Kidney (tissue), 14 donors: ENCODE results near the gene PPP1R37. TPM values are rescaled to one million over a fixed set of nuclear protein-coding genes. Genes with fewer than 3 reads are reported as not detected.
"Not testable (repeated sequence)": the region's sequence is repeated elsewhere in the genome, so short reads cannot be mapped to it uniquely, and the experiment has no call there.

ENCODE experiments used
- DNase-seq, 5 donors: peaks; one replicate each; pipeline ENCODE4 v3.0.0-alpha.2; 2013 to 2020
- FAIRE-seq: peaks from 2 replicates; lab custom pipeline; 2012; peaks lifted over from hg19 to GRCh38; lab: Jason Lieb, UNC
- H3K27ac ChIP-seq, 2 donors: one replicate each; pipeline ENCODE4 v1.7.0; 2013; ENCODE audit warnings: low read depth in 2 of 2, low read length in 2 of 2, inconsistent platforms in 1 of 2
- H3K27me3 ChIP-seq: one replicate; pipeline ENCODE4 v1.7.1; 2013; ENCODE audit warnings: low read length, inconsistent platforms; ENCODE audit not compliant: control insufficient read depth, insufficient read depth
- H3K36me3 ChIP-seq, 3 donors: one replicate each; pipeline versions ENCODE4 v1.7.0 to v1.7.1; 2013; ENCODE audit warnings: low read length in 3 of 3, control low read depth in 1 of 3, inconsistent platforms in 1 of 3; ENCODE audit not compliant: insufficient read depth in 3 of 3, control insufficient read depth in 2 of 3
- H3K4me1 ChIP-seq, 3 donors: one replicate each; pipeline versions ENCODE4 v1.7.0 to v1.7.1; 2013; ENCODE audit warnings: low read length in 3 of 3, inconsistent platforms in 1 of 3, low read depth in 1 of 3; ENCODE audit not compliant: control insufficient read depth in 2 of 3, insufficient read depth in 2 of 3
- H3K4me3 ChIP-seq, 3 donors: one replicate each; pipeline versions ENCODE4 v1.7.0 to v1.8.1; 2013; ENCODE audit warnings: low read length in 3 of 3, control low read depth in 1 of 3, inconsistent platforms in 1 of 3
- H3K9ac ChIP-seq, 3 donors: one replicate each; pipeline versions ENCODE4 v1.7.0 to v1.7.1; 2013; ENCODE audit warnings: low read length in 3 of 3, control low read depth in 1 of 3, inconsistent platforms in 1 of 3
- H3K9me3 ChIP-seq, 3 donors: one replicate each; pipeline versions ENCODE4 v1.7.0 to v1.7.1; 2013; ENCODE audit warnings: low read length in 3 of 3, control low read depth in 1 of 3, inconsistent platforms in 1 of 3; ENCODE audit not compliant: control insufficient read depth in 2 of 3, insufficient read depth in 1 of 3
- CTCF ChIP-seq: IDR thresholded peaks from 3 replicates; pipeline ENCODE4 v1.5.1; 2012; ENCODE audit warnings: mild to moderate bottlenecking, moderate library complexity, borderline replicate concordance; ENCODE audit not compliant: insufficient read depth; ENCODE audit errors: extremely low read depth
- intact Hi-C: fragments of 100-400 bp; cut with DNase I; formaldehyde crosslinking; loops from one replicate; pipeline ENCODE4 v1.11.1; 2022
- polyA plus RNA-seq: library from polyadenylated mRNA; stranded (reverse); fragments of 350-450 nt; fragmentation: Illumina TruSeq; extraction: RNeasy Lipid Tissue Mini Kit (QIAGEN cat#74804); gene quantifications from one replicate; pipeline ENCODE4 v1.2.3, GENCODE V29; 2014; ENCODE audit warnings: low read depth, low replicate concordance; ENCODE audit not compliant: insufficient read depth
- total RNA-seq: library from RNA; stranded (reverse); fragmentation: NEBNext Ultra II Directional; extraction: Animal tissue kit (Norgen Biotek cat#: 25700); gene quantifications from one replicate; pipeline ENCODE4 v1.2.1, GENCODE V29; 2021
- donor health status: control.
- donor health status: control.
- donor health status: control.
- donor health status: control.
- donor health status: control.
- donor health status: DM: yes; HTN: yes; CAD: no.
- donor health status: Normal renal cell carcinoma (clear cell type).

The PPP1R37 gene
- total and polyA plus RNA-seq, 2 donors from 2014 or later = 21.6 to 33.0 TPM

GRCh38 chr19:45103508-45104319 lies 10.7 kb downstream of the PPP1R37 start:
- DNase-seq (peak in 4 of 5 donors; percentile 84 to 90 (median 89)), FAIRE-seq (no peak)
- H3K4me1 ChIP-seq = peaks cover 3 to 60% (median 59%) of the 10 kb centered on the region in 3 donors

GRCh38 chr19:45104658-45105349 lies 11.8 kb downstream of the PPP1R37 start:
- no peak for TF ChIP-seq CTCF
- Histone ChIP-seq H3K9me3 (no peaks in the 10 kb centered on the region), H3K27ac (peak overlapping the region; percentile 41 to 43), H3K36me3 (no peaks in the 10 kb centered on the region), H3K4me3 (no peak overlapping the region), H3K27me3 (no peaks in the 10 kb centered on the region), H3K4me1 (peaks cover 3 to 49% (median 49%) of the 10 kb centered on the region in 3 donors), H3K9ac (peak overlapping the region in 1 of 3 donors; percentile 15)
- no peak for DNase-seq
- no peak for FAIRE-seq
- intact Hi-C loops = no loop called here

More at GRCh38 chr19:45103508-45104319, 10.7 kb downstream of the PPP1R37 start:
- peak overlapping the region; percentile 43 to 59 for H3K27ac ChIP-seq
- intact Hi-C loops = no loop called here
- H3K9ac ChIP-seq = no peak overlapping the region
- no peak for TF ChIP-seq CTCF
- no peaks in the 10 kb centered on the region for H3K9me3 ChIP-seq
- no peaks in the 10 kb centered on the region for H3K27me3 ChIP-seq
- peak overlapping the region in 2 of 3 donors; percentile 18 to 47 for H3K4me3 ChIP-seq
- no peaks in the 10 kb centered on the region for H3K36me3 ChIP-seq

- H3K9me3 ChIP-seq, H3K9ac ChIP-seq, intact Hi-C loops, H3K27me3 ChIP-seq, FAIRE-seq, H3K36me3 ChIP-seq, DNase-seq, H3K4me3 ChIP-seq, H3K27ac ChIP-seq: not testable (repeated sequence)
- H3K4me1 ChIP-seq = peaks cover 0 to 34% (median 33%) of the 10 kb centered on the region in 3 donors
Measured at GRCh38 chr19:45106363-45106762, 13.4 kb downstream of the PPP1R37 start.

GRCh38 chr19:45107621-45108150 lies 14.7 kb downstream of the PPP1R37 start:
- no peak overlapping the region for H3K27ac ChIP-seq
- H3K36me3 ChIP-seq = no peaks in the 10 kb centered on the region
- DNase-seq = no peak
- intact Hi-C loops = no loop called here
- no peak overlapping the region for H3K9ac ChIP-seq
- FAIRE-seq = no peak
- H3K27me3 ChIP-seq = no peaks in the 10 kb centered on the region
- no peak overlapping the region for H3K4me3 ChIP-seq
- H3K4me1 ChIP-seq = peaks cover 0 to 24% (median 20%) of the 10 kb centered on the region in 3 donors
- no peaks in the 10 kb centered on the region for H3K9me3 ChIP-seq
- TF ChIP-seq CTCF = no peak
